Stomach (tissue), 4 donors: ENCODE data around the gene IFT52.

ENCODE experiments used
- POLR2A ChIP-seq, 4 donors: fragments of 450-650 bp; IDR thresholded peaks; one replicate each; pipeline ENCODE4 v1.6.1; 2016; ENCODE audit warnings: antibody characterized with exemption in 4 of 4, control low read depth in 2 of 4, mild to moderate bottlenecking in 1 of 4, moderate library complexity in 1 of 4
- TF ChIP-seq, protein P1 (sequence below), 7 experiments: fragments of 450-650 bp in 4 of 7; fragments of 200-600 bp in 3 of 7; sonication (generic) in 3 of 7; IDR thresholded peaks; one replicate each; pipeline ENCODE4 v1.5.1; 2016 to 2019; ENCODE audit warnings: antibody characterized with exemption in 7 of 7, control low read depth in 2 of 7, mild to moderate bottlenecking in 1 of 7

GRCh38 chr20:43568706-43569105, 22.0 kb upstream of the IFT52 start:
- no peak for TF ChIP-seq POLR2A (IDR thresholded peaks at IDR 0.05)
- TF ChIP-seq, protein P1, sequence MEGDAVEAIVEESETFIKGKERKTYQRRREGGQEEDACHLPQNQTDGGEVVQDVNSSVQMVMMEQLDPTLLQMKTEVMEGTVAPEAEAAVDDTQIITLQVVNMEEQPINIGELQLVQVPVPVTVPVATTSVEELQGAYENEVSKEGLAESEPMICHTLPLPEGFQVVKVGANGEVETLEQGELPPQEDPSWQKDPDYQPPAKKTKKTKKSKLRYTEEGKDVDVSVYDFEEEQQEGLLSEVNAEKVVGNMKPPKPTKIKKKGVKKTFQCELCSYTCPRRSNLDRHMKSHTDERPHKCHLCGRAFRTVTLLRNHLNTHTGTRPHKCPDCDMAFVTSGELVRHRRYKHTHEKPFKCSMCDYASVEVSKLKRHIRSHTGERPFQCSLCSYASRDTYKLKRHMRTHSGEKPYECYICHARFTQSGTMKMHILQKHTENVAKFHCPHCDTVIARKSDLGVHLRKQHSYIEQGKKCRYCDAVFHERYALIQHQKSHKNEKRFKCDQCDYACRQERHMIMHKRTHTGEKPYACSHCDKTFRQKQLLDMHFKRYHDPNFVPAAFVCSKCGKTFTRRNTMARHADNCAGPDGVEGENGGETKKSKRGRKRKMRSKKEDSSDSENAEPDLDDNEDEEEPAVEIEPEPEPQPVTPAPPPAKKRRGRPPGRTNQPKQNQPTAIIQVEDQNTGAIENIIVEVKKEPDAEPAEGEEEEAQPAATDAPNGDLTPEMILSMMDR (IDR thresholded peaks at IDR 0.05), result no peak
